Activated naive CD4-positive, alpha-beta T cell treated with anti-CD3 and anti-CD28 coated beads for 36 hours (primary cell): Measurements from ENCODE around the gene SMNDC1. TPM values are rescaled to one million over a fixed set of nuclear protein-coding genes. Genes with fewer than 3 reads are reported as not detected.

Experiments used
- CTCF ChIA-PET: fragments of 350-600 bp; sonication (Branson Sonifier 250); formaldehyde crosslinking; loops from one replicate; lab custom pipeline; 2021; ENCODE audit warnings: antibody characterized with exemption; lab: Charles Lee
- DNase-seq: peaks from one replicate; pipeline ENCODE4 v3.0.0-alpha.2; 2020
- H3K27ac Mint-ChIP-seq: one replicate; pipeline ENCODE4 v1.8.0; 2021; ENCODE audit warnings: mild to moderate bottlenecking, mixed read lengths
- H3K27me3 Mint-ChIP-seq: one replicate; pipeline ENCODE4 v1.8.0; 2021; ENCODE audit warnings: low read depth, mixed read lengths
- H3K36me3 Mint-ChIP-seq: one replicate; pipeline ENCODE4 v1.8.0; 2021; ENCODE audit warnings: low read depth, mixed read lengths
- H3K4me1 Mint-ChIP-seq: one replicate; pipeline ENCODE4 v1.8.0; 2021; ENCODE audit warnings: low read depth, mixed read lengths
- H3K4me3 Mint-ChIP-seq: one replicate; pipeline ENCODE4 v1.8.0; 2021; ENCODE audit warnings: mild to moderate bottlenecking, moderate library complexity, mixed read lengths
- H3K9me3 Mint-ChIP-seq: one replicate; pipeline ENCODE4 v1.8.0; 2021; ENCODE audit warnings: mixed read lengths
- intact Hi-C: fragments of 100-400 bp; cut with micrococcal nuclease; formaldehyde crosslinking; loops from one replicate; pipeline ENCODE4 v1.15.1; 2023
- total RNA-seq, 2 experiments: library from RNA; stranded (reverse); gene quantifications; one replicate each; pipeline ENCODE4 v1.2.3, GENCODE V29; 2021

The SMNDC1 gene
- total RNA-seq, 2 experiments from 2014 or later: 42.4 to 46.2 TPM

GRCh38 chr10:110326351-110327032, 21.8 kb upstream of the SMNDC1 start:
- Mint-ChIP-seq H3K4me1 (peaks cover 37% of the 10 kb centered on the region), H3K27me3 (peaks cover 2% of the 10 kb centered on the region), H3K27ac (peak overlapping the region; percentile 73), H3K9me3 (peaks cover 18% of the 10 kb centered on the region), H3K36me3 (peaks cover 9% of the 10 kb centered on the region), H3K4me3 (no peak overlapping the region)
- CTCF ChIA-PET: interaction anchor here (0.7 to 2.4 kb wide), 4 partner anchors 16 to 231 kb away, joined by 3 to 6 read pairs (median 4); no protein-coding TSS in a partner anchor
- no peak for DNase-seq
- intact Hi-C loops: no loop called here

- Mint-ChIP-seq H3K27me3 (peaks cover 2% of the 10 kb centered on the region), H3K4me1 (peaks cover 37% of the 10 kb centered on the region), H3K9me3 (peaks cover 9% of the 10 kb centered on the region), H3K27ac (peak overlapping the region; percentile 84), H3K36me3 (no peaks in the 10 kb centered on the region), H3K4me3 (no peak overlapping the region)
- intact Hi-C loops: loop anchor here (1.0 to 2.0 kb wide), 7 partner anchors 14 to 211 kb away; partner anchors contain the start of gene DUSP5
- CTCF ChIA-PET: interaction anchor here (1.3 to 1.5 kb wide), 2 partner anchors 20 to 30 kb away, joined by 3 to 4 read pairs; no protein-coding TSS in a partner anchor
- peak; percentile 25 for DNase-seq
Observed at GRCh38 chr10:110324805-110325280, 20.1 kb upstream of the SMNDC1 start.

DNA sequence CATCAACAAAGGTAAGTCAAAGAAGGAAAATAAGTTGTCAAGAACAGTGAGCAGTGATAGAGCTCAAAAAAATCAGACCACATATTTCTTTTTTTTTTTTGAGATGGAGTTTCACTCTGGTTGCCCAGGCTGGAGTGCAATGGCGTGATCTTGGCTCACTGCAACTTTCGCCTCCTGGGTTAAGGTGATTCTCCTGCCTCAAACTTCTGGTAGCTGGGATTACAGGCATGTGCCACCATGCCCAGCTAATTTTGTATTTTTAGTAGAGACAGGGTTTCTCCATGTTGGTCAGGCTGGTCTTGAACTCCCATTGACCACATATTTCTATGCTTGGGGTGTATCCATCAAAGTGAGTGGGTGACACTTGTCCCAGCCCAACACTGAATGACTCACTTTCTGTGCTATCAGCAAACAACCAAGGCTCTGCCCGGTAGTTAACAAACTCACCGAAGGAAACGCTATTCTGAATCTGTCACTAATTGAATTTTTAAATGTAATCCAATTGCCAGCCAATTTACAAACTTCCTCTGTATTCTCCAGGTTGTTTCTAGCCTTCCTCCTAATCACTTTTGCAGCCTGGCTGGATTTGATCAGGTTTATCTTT, 19.6 kb upstream of the SMNDC1 start:
- Mint-ChIP-seq H3K27ac (peak overlapping the region; percentile 84), H3K9me3 (peaks cover 9% of the 10 kb centered on the region), H3K36me3 (no peaks in the 10 kb centered on the region), H3K4me1 (peaks cover 37% of the 10 kb centered on the region), H3K27me3 (peaks cover 2% of the 10 kb centered on the region), H3K4me3 (no peak overlapping the region)
- CTCF ChIA-PET: interaction anchor here (1.4 to 1.5 kb wide), 3 partner anchors 13 to 223 kb away, joined by 3 to 4 read pairs (median 4); no protein-coding TSS in a partner anchor
- intact Hi-C loops: loop anchor here (1.0 to 2.0 kb wide), 3 partner anchors 14 to 205 kb away; no protein-coding TSS in a partner anchor
- DNase-seq: no peak

- Mint-ChIP-seq H3K9me3 (peaks cover 9% of the 10 kb centered on the region), H3K36me3 (no peaks in the 10 kb centered on the region), H3K27ac (peak overlapping the region; percentile 84), H3K27me3 (peaks cover 2% of the 10 kb centered on the region), H3K4me3 (no peak overlapping the region), H3K4me1 (peaks cover 40% of the 10 kb centered on the region)
- no peak for DNase-seq
- CTCF ChIA-PET: interaction anchor here (0.6 to 1.5 kb wide), 5 partner anchors 10 to 778 kb away, joined by 3 to 7 read pairs (median 4); no protein-coding TSS in a partner anchor
- intact Hi-C loops: no loop called here
Observed at GRCh38 chr10:110323503-110323902, 18.8 kb upstream of the SMNDC1 start.

- CTCF ChIA-PET: interaction anchor here (0.5 to 1.5 kb wide), 2 partner anchors 12 to 236 kb away, joined by 3 to 7 read pairs; no protein-coding TSS in a partner anchor
- H3K4me3 Mint-ChIP-seq: no peak overlapping the region
- DNase-seq: no peak
- intact Hi-C loops: no loop called here
- no peak overlapping the region for H3K27ac Mint-ChIP-seq
- H3K9me3 Mint-ChIP-seq: peaks cover 9% of the 10 kb centered on the region
- peaks cover 40% of the 10 kb centered on the region for H3K4me1 Mint-ChIP-seq
- no peaks in the 10 kb centered on the region for H3K27me3 Mint-ChIP-seq
- no peaks in the 10 kb centered on the region for H3K36me3 Mint-ChIP-seq
Observed at GRCh38 chr10:110321869-110322620, 17.3 kb upstream of the SMNDC1 start.

GRCh38 chr10:110317866-110318850, 13.4 kb upstream of the SMNDC1 start:
- DNase-seq: no peak

DNA sequence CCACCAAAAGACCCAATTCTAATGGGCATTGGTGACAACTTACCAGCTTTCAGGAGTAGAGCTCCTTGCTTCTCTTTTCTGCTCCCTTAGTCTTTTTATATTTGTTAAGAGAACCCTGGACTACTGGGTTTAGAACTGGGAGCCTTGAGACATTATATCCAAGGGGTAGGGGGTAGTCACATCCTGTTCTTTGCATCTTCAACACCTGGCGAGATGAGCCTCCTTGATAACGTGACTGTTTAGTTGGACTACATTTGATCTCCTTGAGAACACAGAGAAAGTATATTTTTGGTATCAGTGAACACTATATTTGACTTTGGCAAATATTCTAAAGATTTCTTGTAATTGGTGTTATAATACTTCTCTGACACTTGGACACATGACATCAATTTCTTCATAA, 9.0 kb upstream of the SMNDC1 start:
- CTCF ChIA-PET: interaction anchor here (0.6 to 1.9 kb wide), 7 partner anchors 25 to 456 kb away, joined by 3 to 13 read pairs (median 5); no protein-coding TSS in a partner anchor
- no peak overlapping the region for H3K4me3 Mint-ChIP-seq
- no peaks in the 10 kb centered on the region for H3K36me3 Mint-ChIP-seq
- no peak for DNase-seq
- H3K4me1 Mint-ChIP-seq: peaks cover 31% of the 10 kb centered on the region
- H3K9me3 Mint-ChIP-seq: no peaks in the 10 kb centered on the region
- intact Hi-C loops: loop anchor here (5.0 kb wide), 3 partner anchors 114 to 1284 kb away; partner anchors contain the start of gene PDCD4
- H3K27ac Mint-ChIP-seq: no peak overlapping the region
- H3K27me3 Mint-ChIP-seq: no peaks in the 10 kb centered on the region

More at GRCh38 chr10:110317866-110318850, 13.4 kb upstream of the SMNDC1 start:
- H3K9me3 Mint-ChIP-seq: peaks cover 9% of the 10 kb centered on the region
- no peaks in the 10 kb centered on the region for H3K27me3 Mint-ChIP-seq
- CTCF ChIA-PET: interaction anchor here (0.7 to 1.6 kb wide), 3 partner anchors 8 to 228 kb away, joined by 3 to 8 read pairs (median 7); no protein-coding TSS in a partner anchor
- intact Hi-C loops: no loop called here
- H3K4me3 Mint-ChIP-seq: no peak overlapping the region
- H3K27ac Mint-ChIP-seq: no peak overlapping the region
- H3K4me1 Mint-ChIP-seq: peaks cover 16% of the 10 kb centered on the region
- no peaks in the 10 kb centered on the region for H3K36me3 Mint-ChIP-seq

DNA sequence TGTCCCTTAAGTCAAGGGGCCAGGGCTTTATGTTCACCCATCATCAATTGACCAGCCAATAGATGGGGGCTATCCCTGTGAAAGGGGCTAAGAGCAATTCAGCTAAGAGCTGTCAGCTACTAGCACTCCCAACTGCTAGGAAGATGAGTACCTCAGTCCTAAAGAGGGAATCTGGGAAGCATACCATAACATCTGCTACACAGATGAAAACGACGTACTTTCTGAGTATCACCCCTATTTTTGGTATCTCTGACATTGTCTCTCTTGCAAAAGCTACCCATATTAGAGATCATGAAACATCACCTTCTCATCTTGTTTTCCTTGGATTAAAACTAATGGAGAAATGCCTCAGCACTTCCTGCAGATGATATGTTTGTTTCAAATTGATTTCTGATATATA, 7.5 kb upstream of the SMNDC1 start:
- Mint-ChIP-seq H3K4me3 (no peak overlapping the region), H3K4me1 (peaks cover 28% of the 10 kb centered on the region), H3K9me3 (no peaks in the 10 kb centered on the region), H3K27ac (no peak overlapping the region), H3K27me3 (no peaks in the 10 kb centered on the region), H3K36me3 (no peaks in the 10 kb centered on the region)
- CTCF ChIA-PET: interaction anchor here (0.8 to 1.5 kb wide), 7 partner anchors 41 to 288 kb away, joined by 3 to 11 read pairs (median 4); no protein-coding TSS in a partner anchor
- no peak for DNase-seq
- intact Hi-C loops: loop anchor here (5.0 kb wide), 3 partner anchors 115 to 1285 kb away; partner anchors contain the start of gene PDCD4

DNA sequence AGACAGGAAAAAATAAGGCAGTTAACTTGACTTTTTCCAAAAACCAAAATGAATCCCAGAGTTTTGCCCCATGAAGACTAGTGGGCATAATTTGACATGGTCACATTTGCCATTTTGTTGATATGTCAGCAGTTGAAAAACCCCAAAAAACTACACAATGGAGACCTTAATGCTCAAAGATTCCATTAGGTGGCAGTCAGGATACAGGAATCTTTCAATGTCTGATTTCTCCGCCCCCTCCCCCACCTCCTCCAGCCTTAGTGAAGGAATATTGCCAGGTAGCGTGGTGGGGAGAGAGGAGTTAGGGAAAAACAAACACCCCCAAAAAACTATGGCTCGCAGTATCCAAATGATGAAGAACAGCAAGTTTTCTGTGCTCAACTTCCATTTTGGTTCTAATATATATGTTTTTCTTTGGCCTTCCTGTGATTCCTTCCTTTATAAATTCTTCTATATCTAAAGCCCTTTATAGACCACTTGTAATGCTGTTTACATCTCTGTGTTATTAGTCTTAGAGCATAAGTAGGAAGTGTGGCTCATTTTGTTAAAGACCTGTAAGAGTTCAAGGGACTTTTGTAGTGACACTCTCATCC, 6.7 kb upstream of the SMNDC1 start:
- Mint-ChIP-seq H3K36me3 (no peaks in the 10 kb centered on the region), H3K4me3 (no peak overlapping the region), H3K4me1 (peaks cover 28% of the 10 kb centered on the region), H3K27ac (no peak overlapping the region), H3K9me3 (no peaks in the 10 kb centered on the region), H3K27me3 (no peaks in the 10 kb centered on the region)
- CTCF ChIA-PET: interaction anchor here (0.7 to 7.0 kb wide), 12 partner anchors 44 to 289 kb away, joined by 3 to 73 read pairs (median 4); partner anchors contain the start of gene SMC3
- intact Hi-C loops: loop anchor here (1.0 to 5.0 kb wide), 11 partner anchors 13 to 1286 kb away; partner anchors contain the start of gene PDCD4
- DNase-seq: peak; percentile 61

GRCh38 chr10:110310741-110311140, 6.0 kb upstream of the SMNDC1 start:
- DNase-seq: no peak
- Mint-ChIP-seq H3K4me1 (peaks cover 35% of the 10 kb centered on the region), H3K27ac (peak overlapping the region; percentile 47), H3K27me3 (no peaks in the 10 kb centered on the region), H3K4me3 (no peak overlapping the region), H3K36me3 (no peaks in the 10 kb centered on the region), H3K9me3 (no peaks in the 10 kb centered on the region)
- CTCF ChIA-PET: interaction anchor here (0.7 to 7.0 kb wide), 22 partner anchors 8 to 370 kb away, joined by 3 to 73 read pairs (median 4); partner anchors contain the start of gene SMC3
- intact Hi-C loops: loop anchor here (1.0 to 5.0 kb wide), 11 partner anchors 14 to 1287 kb away; partner anchors contain the start of gene PDCD4
